HCT116 (cell line): ENCODE data around the gene CRHBP. TPM values are rescaled to one million over a fixed set of nuclear protein-coding genes. Genes with fewer than 3 reads are reported as not detected.
A peak's percentile ranks its signal among the peaks of the same experiment; 100 is the strongest.

Experiments used
- ATAC-seq: fragments of 200-7000 bp; cut with Tn5 transposase; 2 replicates; pipeline ENCODE4 v1.9.1; 2020; ENCODE audit warnings: mild to moderate bottlenecking, moderate library complexity
- BruUV-seq: library from RNA; stranded (reverse); fragments of 400-500 nt; replicated peaks from 2 replicates; lab custom pipeline; 2021; lab: Mats Ljungman, UMichigan
- CTCF ChIA-PET: fragments of 300-600 bp; sonication (Branson Sonifier 250); formaldehyde crosslinking; loops from one replicate; lab custom pipeline; 2021; ENCODE audit warnings: antibody characterized with exemption; lab: Charles Lee
- POLR2A ChIA-PET: fragments of 300-600, 350-600 bp; sonication (Branson Sonifier 250); formaldehyde crosslinking; loops from one replicate; lab custom pipeline; 2021; ENCODE audit warnings: antibody characterized with exemption; lab: Charles Lee
- RAD21 ChIA-PET, 2 experiments: fragments of 300-600 bp; sonication (Branson Sonifier 250); formaldehyde crosslinking; loops; one replicate each; lab custom pipeline; 2023; ENCODE audit warnings: low total read pairs in 2 of 2; ENCODE audit not compliant: uncharacterized antibody in 2 of 2, unreplicated experiment in 2 of 2, low non-redundant PET in 1 of 2; lab: Charles Lee
- DNase-seq: peaks from one replicate; pipeline ENCODE4 v3.0.0-alpha.2; 2010; ENCODE audit warnings: low read depth, low spot score
- H2AFZ ChIP-seq: fragments of 200-600 bp; shearing (Covaris generic), sonication (generic); 2 replicates; pipeline ENCODE4 v1.6.1; 2017; ENCODE audit warnings: low read depth, mixed run types, mixed read lengths, antibody characterized with exemption, low read length; ENCODE audit not compliant: poor library complexity, severe bottlenecking
- H3K27ac ChIP-seq: 2 replicates; pipeline ENCODE4 v1.5.1; 2012; ENCODE audit warnings: low read depth, low read length
- H3K27me3 ChIP-seq: fragments of 200-600 bp; sonication (generic); 2 replicates; pipeline ENCODE4 v1.6.1; 2016; ENCODE audit warnings: mixed run types, low read length, mixed read lengths; ENCODE audit not compliant: insufficient read depth
- H3K36me3 ChIP-seq, 2 experiments: fragments of 200-500 bp in 1 of 2; fragments of 200-600 bp in 1 of 2; sonication (Bioruptor generic) in 1 of 2; sonication (generic) in 1 of 2; 2 replicates each; pipeline versions ENCODE4 v1.5.1 to v1.6.1; 2014 to 2016; ENCODE audit warnings: low read length in 2 of 2, inconsistent platforms in 1 of 2, mixed read lengths in 1 of 2, mixed run types in 1 of 2; ENCODE audit not compliant: insufficient read depth in 2 of 2, control insufficient read depth in 1 of 2
- H3K4me1 ChIP-seq, 2 experiments: fragments of 200-600 bp in 1 of 2; sonication (generic) in 1 of 2; 2 replicates each; pipeline versions ENCODE4 v1.5.1 to v1.6.1; 2012 to 2017; ENCODE audit warnings: low read length in 2 of 2, inconsistent platforms in 1 of 2, mild to moderate bottlenecking in 1 of 2, mixed read lengths in 1 of 2, mixed run types in 1 of 2, moderate library complexity in 1 of 2; ENCODE audit not compliant: insufficient read depth in 2 of 2, control insufficient read depth in 1 of 2
- H3K4me2 ChIP-seq: fragments of 200-600 bp; sonication (generic); 2 replicates; pipeline ENCODE4 v1.6.1; 2017; ENCODE audit warnings: mixed run types, low read length, mixed read lengths
- H3K4me3 ChIP-seq, 2 experiments: fragments of 200-600 bp in 1 of 2; sonication (generic) in 1 of 2; replicated peaks in 1 of 2; 2 replicates each; pipeline ENCODE4 v1.5.1; 2011 to 2016; ENCODE audit warnings: low read length in 2 of 2, control low read depth in 1 of 2, low read depth in 1 of 2, mild to moderate bottlenecking in 1 of 2, mixed read lengths in 1 of 2, mixed run types in 1 of 2
- H3K79me2 ChIP-seq: fragments of 200-600 bp; sonication (generic); 2 replicates; pipeline ENCODE4 v1.6.1; 2017; ENCODE audit warnings: mild to moderate bottlenecking, mixed run types, low read length, moderate library complexity, mixed read lengths; ENCODE audit not compliant: insufficient read depth
- H3K9ac ChIP-seq: fragments of 200-600 bp; sonication (generic); 2 replicates; pipeline ENCODE4 v1.6.1; 2016; ENCODE audit warnings: low read length, mixed read lengths
- H3K9me2 ChIP-seq: fragments of 200-600 bp; sonication (generic), shearing (Covaris generic); 2 replicates; pipeline ENCODE4 v1.6.1; 2017; ENCODE audit warnings: mixed run types, mild to moderate bottlenecking, moderate library complexity; ENCODE audit not compliant: insufficient read depth
- H3K9me3 ChIP-seq, 2 experiments: fragments of 200-500 bp in 1 of 2; fragments of 200-600 bp in 1 of 2; sonication (Bioruptor generic) in 1 of 2; sonication (generic) in 1 of 2; 2 replicates each; pipeline ENCODE4 v1.6.1; 2014 to 2017; ENCODE audit warnings: low read length in 2 of 2, mixed read lengths in 2 of 2, inconsistent platforms in 1 of 2, low read depth in 1 of 2, mild to moderate bottlenecking in 1 of 2, mixed run types in 1 of 2, moderate library complexity in 1 of 2; ENCODE audit not compliant: control insufficient read depth in 1 of 2, insufficient read depth in 1 of 2
- H4K20me1 ChIP-seq: fragments of 200-600 bp; sonication (generic), shearing (Covaris generic); 2 replicates; pipeline ENCODE4 v1.6.1; 2017; ENCODE audit warnings: mixed run types, mild to moderate bottlenecking, moderate library complexity; ENCODE audit not compliant: insufficient read depth
- ATF3 ChIP-seq: IDR thresholded peaks from 2 replicates; pipeline ENCODE4 v1.6.1; 2012
- CBX3 ChIP-seq: IDR thresholded peaks from 2 replicates; pipeline ENCODE4 v1.6.1; 2012; ENCODE audit warnings: low read depth
- CEBPB ChIP-seq: IDR thresholded peaks from 2 replicates; pipeline ENCODE4 v1.6.1; 2012; ENCODE audit warnings: low read depth
- EZH2 ChIP-seq: fragments of 200-600 bp; sonication (generic); IDR thresholded peaks from 2 replicates; pipeline ENCODE4 v1.6.1; 2017; ENCODE audit warnings: antibody characterized with exemption, mixed run types
- EZH2phosphoT487 ChIP-seq: fragments of 200-600 bp; IDR thresholded peaks from 2 replicates; pipeline ENCODE4 v1.6.1; 2018; ENCODE audit warnings: antibody characterized with exemption, borderline replicate concordance
- JUND ChIP-seq: IDR thresholded peaks from 2 replicates; pipeline ENCODE4 v1.6.1; 2012
- POLR2A ChIP-seq: IDR thresholded peaks from 2 replicates; pipeline ENCODE4 v1.7.0; 2011; ENCODE audit warnings: borderline replicate concordance; ENCODE audit not compliant: insufficient read depth, insufficient read length; ENCODE audit errors: extremely low read depth
- POLR2AphosphoS5 ChIP-seq: IDR thresholded peaks from 2 replicates; pipeline ENCODE4 v1.6.1; 2011; ENCODE audit warnings: mild to moderate bottlenecking, low read depth, low read length, moderate library complexity
- REST ChIP-seq: IDR thresholded peaks from 2 replicates; pipeline ENCODE4 v1.6.1; 2012; ENCODE audit warnings: low read depth
- SIN3A ChIP-seq: IDR thresholded peaks from 2 replicates; pipeline ENCODE4 v1.6.1; 2012; ENCODE audit warnings: low read depth
- SP1 ChIP-seq: IDR thresholded peaks from 2 replicates; pipeline ENCODE4 v1.6.1; 2012; ENCODE audit warnings: low read depth
- SRF ChIP-seq: IDR thresholded peaks from 2 replicates; pipeline ENCODE4 v1.6.1; 2012; ENCODE audit warnings: low read depth
- TCF7L2 ChIP-seq: IDR thresholded peaks from 2 replicates; pipeline ENCODE4 v1.7.0; 2011; ENCODE audit warnings: borderline replicate concordance, inconsistent platforms; ENCODE audit not compliant: insufficient read depth, insufficient read length; ENCODE audit errors: extremely low read depth
- ZBTB33 ChIP-seq: IDR thresholded peaks from 2 replicates; pipeline ENCODE4 v1.6.1; 2011; ENCODE audit warnings: mild to moderate bottlenecking, low read length, moderate library complexity; ENCODE audit not compliant: insufficient replicate concordance; ENCODE audit errors: extremely low read depth
- intact Hi-C: fragments of 100-400 bp; cut with micrococcal nuclease; formaldehyde crosslinking; loops from 2 replicates; pipeline ENCODE4 v1.10.0; 2022
- total RNA-seq: library from RNA; stranded (reverse); gene quantifications from one replicate; pipeline ENCODE4 v1.2.1, GENCODE V29; 2021; ENCODE audit not compliant: unreplicated experiment
- TF ChIP-seq, protein P1 (sequence below), 3 experiments: fragments of 200-600 bp in 1 of 3; sonication (generic) in 1 of 3; IDR thresholded peaks in 2 of 3; conservative IDR thresholded peaks in 1 of 3; 2 replicates each; pipeline ENCODE4 v1.5.1; 2012 to 2017; ENCODE audit warnings: low read depth in 2 of 3, low read length in 2 of 3, antibody characterized with exemption in 1 of 3, borderline replicate concordance in 1 of 3, control low read depth in 1 of 3, mild to moderate bottlenecking in 1 of 3, mixed read lengths in 1 of 3, mixed run types in 1 of 3, moderate library complexity in 1 of 3; ENCODE audit not compliant: insufficient read depth in 1 of 3
- TF ChIP-seq, protein P2 (sequence below): IDR thresholded peaks from 2 replicates; pipeline ENCODE4 v1.6.1; 2012

The CRHBP gene
- total RNA-seq, 1 experiment from 2014 or later: not detected

GRCh38 chr5:76960004-76960625, 7.3 kb downstream of the CRHBP start:
- no peaks in the 10 kb centered on the region for H4K20me1 ChIP-seq
- no peak overlapping the region for H3K4me2 ChIP-seq
- no peaks in the 10 kb centered on the region for H3K9me3 ChIP-seq
- CTCF ChIA-PET: no interaction called here
- no TSS peak for BruUV-seq
- no peaks in the 10 kb centered on the region for H3K9me2 ChIP-seq
- TF ChIP-seq CBX3 (no peak), REST (no peak), ZBTB33 (no peak), JUND (no peak), POLR2AphosphoS5 (no peak), ATF3 (no peak), EZH2phosphoT487 (no peak), SRF (no peak), SP1 (no peak), CEBPB (no peak), EZH2 (no peak), TCF7L2 (no peak), SIN3A (no peak), POLR2A (no peak)
- TF ChIP-seq, protein P1, sequence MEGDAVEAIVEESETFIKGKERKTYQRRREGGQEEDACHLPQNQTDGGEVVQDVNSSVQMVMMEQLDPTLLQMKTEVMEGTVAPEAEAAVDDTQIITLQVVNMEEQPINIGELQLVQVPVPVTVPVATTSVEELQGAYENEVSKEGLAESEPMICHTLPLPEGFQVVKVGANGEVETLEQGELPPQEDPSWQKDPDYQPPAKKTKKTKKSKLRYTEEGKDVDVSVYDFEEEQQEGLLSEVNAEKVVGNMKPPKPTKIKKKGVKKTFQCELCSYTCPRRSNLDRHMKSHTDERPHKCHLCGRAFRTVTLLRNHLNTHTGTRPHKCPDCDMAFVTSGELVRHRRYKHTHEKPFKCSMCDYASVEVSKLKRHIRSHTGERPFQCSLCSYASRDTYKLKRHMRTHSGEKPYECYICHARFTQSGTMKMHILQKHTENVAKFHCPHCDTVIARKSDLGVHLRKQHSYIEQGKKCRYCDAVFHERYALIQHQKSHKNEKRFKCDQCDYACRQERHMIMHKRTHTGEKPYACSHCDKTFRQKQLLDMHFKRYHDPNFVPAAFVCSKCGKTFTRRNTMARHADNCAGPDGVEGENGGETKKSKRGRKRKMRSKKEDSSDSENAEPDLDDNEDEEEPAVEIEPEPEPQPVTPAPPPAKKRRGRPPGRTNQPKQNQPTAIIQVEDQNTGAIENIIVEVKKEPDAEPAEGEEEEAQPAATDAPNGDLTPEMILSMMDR (IDR thresholded peaks at IDR 0.05 in 2 of 3, conservative IDR thresholded peaks at IDR 0.05 in 1 of 3; ENCODE audit: borderline replicate concordance in 1 of 3, insufficient read depth in 1 of 3, low read depth in 2 of 3, low read length in 2 of 3): no peak
- TF ChIP-seq, protein P2, sequence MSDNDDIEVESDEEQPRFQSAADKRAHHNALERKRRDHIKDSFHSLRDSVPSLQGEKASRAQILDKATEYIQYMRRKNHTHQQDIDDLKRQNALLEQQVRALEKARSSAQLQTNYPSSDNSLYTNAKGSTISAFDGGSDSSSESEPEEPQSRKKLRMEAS: no peak
- no peaks in the 10 kb centered on the region for H3K79me2 ChIP-seq
- H3K4me3 ChIP-seq: no peak overlapping the region
- no peak overlapping the region for H3K9ac ChIP-seq
- ATAC-seq (peak; percentile 61; the same call in 1 of the 2 replicates), DNase-seq (no peak)
- no peaks in the 10 kb centered on the region for H3K27me3 ChIP-seq
- no peaks in the 10 kb centered on the region for H3K36me3 ChIP-seq
- peaks cover 2 to 5% of the 10 kb centered on the region in 2 experiments; a peak in 1 of 4 replicates for H3K4me1 ChIP-seq
- no peak overlapping the region for H3K27ac ChIP-seq
- RAD21 ChIA-PET: no interaction called here
- no peak overlapping the region for H2AFZ ChIP-seq
- intact Hi-C loops: no loop called here
- POLR2A ChIA-PET: no interaction called here
